BLaER1 (cell line): ENCODE data around the gene GPR32.
A peak's percentile ranks its signal among the peaks of the same experiment; 100 is the strongest.
"Not testable (repeated sequence)": the region's sequence is repeated elsewhere in the genome, so short reads cannot be mapped to it uniquely, and the experiment has no call there.

Experiments
- H3K27ac ChIP-seq: shearing (Covaris generic); formaldehyde crosslinking; 2 replicates; pipeline ENCODE4 v1.8.1; 2022
- H3K27me3 ChIP-seq: shearing (Covaris generic); formaldehyde crosslinking; 2 replicates; pipeline ENCODE4 v1.8.1; 2022
- H3K36me3 ChIP-seq: shearing (Covaris generic); formaldehyde crosslinking; 2 replicates; pipeline ENCODE4 v1.8.1; 2022
- H3K4me1 ChIP-seq: shearing (Covaris generic); formaldehyde crosslinking; 2 replicates; pipeline ENCODE4 v1.8.1; 2022
- H3K4me2 ChIP-seq: shearing (Covaris generic); formaldehyde crosslinking; 2 replicates; pipeline ENCODE4 v1.8.1; 2022
- H3K4me3 ChIP-seq: shearing (Covaris generic); formaldehyde crosslinking; 2 replicates; pipeline ENCODE4 v1.8.1; 2022
- H3K9ac ChIP-seq: shearing (Covaris generic); formaldehyde crosslinking; 2 replicates; pipeline ENCODE4 v1.8.1; 2022
- H3K9me3 ChIP-seq: shearing (Covaris generic); formaldehyde crosslinking; 2 replicates; pipeline ENCODE4 v1.8.1; 2022
- H4K20me1 ChIP-seq: shearing (Covaris generic); formaldehyde crosslinking; 2 replicates; pipeline ENCODE4 v1.8.1; 2022
- Cebpa-rat ChIP-seq: shearing (Covaris generic); IDR thresholded peaks from 2 replicates; pipeline ENCODE4 v1.8.1; 2022

The GPR32 gene

DNA sequence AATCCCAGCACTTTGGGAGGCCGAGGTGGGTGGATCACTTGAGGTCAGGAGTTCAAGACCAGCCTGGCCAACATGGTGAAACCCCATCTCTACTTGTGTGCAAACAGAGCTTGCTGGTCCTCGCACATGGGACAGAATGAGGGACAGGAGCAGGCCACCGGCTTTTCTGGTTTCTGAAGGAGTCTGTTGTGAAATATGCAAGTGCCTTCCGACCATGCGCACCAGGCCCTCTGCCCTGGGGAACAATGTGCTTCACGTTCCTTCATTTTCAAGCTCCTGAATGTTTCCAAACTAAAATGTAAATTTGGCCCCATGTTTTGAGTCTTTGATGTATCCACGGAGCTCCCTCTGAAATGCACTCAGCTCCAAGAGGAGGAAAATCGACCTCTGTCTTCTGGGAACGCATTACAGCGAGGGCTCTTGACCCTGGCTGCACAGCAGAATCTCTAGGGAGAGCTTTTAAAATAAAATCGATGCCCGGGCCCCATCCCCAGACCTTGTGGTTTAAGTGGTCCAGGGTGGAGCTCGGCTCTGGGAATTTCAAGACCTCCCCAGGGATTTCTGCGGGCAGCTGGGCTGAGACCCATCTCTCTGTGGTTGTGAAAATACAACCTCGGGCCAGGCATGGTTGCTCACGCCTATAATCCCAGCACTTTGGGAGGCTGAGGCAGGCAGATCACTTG lies 10.6 kb downstream of the GPR32 start:
- no peak overlapping the region for H3K27ac ChIP-seq
- H3K4me3 ChIP-seq = no peak overlapping the region
- H3K4me2 ChIP-seq = peak overlapping the region; percentile 48
- H3K4me1 ChIP-seq = peaks cover 55% of the 10 kb centered on the region
- peaks cover 72% of the 10 kb centered on the region for H3K27me3 ChIP-seq
- H4K20me1 ChIP-seq = peaks cover 66% of the 10 kb centered on the region
- TF ChIP-seq Cebpa-rat = no peak
- no peaks in the 10 kb centered on the region for H3K36me3 ChIP-seq
- no peak overlapping the region for H3K9ac ChIP-seq
- H3K9me3 ChIP-seq = 0 out of 2 replicates have a peak, but pooled peaks cover 6% of the 10 kb centered on the region

- not testable (repeated sequence) for H3K9ac ChIP-seq, H3K9me3 ChIP-seq, H3K27ac ChIP-seq, H3K4me3 ChIP-seq, H3K4me2 ChIP-seq, H3K36me3 ChIP-seq
- Histone ChIP-seq H3K27me3 (peaks cover 43% of the 10 kb centered on the region), H3K4me1 (peaks cover 37% of the 10 kb centered on the region), H4K20me1 (peaks cover 47% of the 10 kb centered on the region)
Measured at GRCh38 chr19:50783848-50784152, 13.5 kb downstream of the GPR32 start.

DNA sequence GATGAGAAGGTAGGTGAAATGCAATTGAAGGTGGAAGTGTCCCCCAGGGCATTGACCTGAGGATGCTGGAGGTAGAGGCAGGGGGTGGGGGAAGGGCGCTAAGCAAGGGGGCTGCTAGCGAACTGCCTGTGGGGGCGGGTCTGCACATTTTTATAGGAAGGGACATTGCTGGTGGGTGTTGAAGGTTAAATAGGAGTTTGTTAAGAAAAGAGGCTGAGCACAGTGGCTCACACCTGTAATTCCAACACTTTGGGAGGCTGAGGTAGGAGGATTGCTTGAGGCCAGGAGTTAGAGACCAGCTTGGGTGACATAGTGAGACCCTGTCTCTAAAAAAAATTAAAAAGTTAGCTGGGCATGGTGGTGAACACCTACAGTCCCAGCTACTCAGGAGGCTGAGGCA lies 14.4 kb downstream of the GPR32 start:
- Histone ChIP-seq H3K4me3 (no peak overlapping the region), H3K4me2 (no peak overlapping the region), H4K20me1 (peaks cover 38% of the 10 kb centered on the region), H3K36me3 (no peaks in the 10 kb centered on the region), H3K9ac (no peak overlapping the region), H3K27ac (no peak overlapping the region), H3K27me3 (peaks cover 34% of the 10 kb centered on the region), H3K9me3 (no peaks in the 10 kb centered on the region), H3K4me1 (peaks cover 37% of the 10 kb centered on the region)
- no peak for TF ChIP-seq Cebpa-rat

DNA sequence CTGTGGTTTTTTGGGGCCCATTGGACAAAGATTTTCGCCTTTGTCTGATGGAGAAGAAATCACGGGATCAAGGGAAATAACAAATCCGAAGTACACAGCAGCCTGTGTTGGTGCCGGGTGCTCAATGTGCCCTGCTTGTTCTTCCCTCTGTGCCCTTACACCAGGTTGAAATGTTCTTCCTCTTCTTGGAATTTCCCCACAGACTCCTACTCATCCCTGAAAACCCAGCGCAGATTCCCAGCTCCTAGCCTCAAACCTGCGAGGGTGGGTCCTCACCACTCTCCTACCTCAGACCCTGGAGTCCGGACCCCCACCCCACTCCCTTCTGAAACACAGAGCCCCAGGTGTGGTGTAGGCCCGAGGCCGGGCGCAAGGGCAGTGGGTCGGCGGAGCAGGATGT lies 15.1 kb downstream of the GPR32 start:
- H3K27ac ChIP-seq = no peak overlapping the region

GRCh38 chr19:50790396-50790795 lies 20.1 kb downstream of the GPR32 start, which contains the start of gene ACP4:
Gene ACP4, plus strand, starts transcription at chr19:50790415. Its CDS starts 0 bp downstream, at chr19:50790415.
- Histone ChIP-seq H3K4me1 (peaks cover 20% of the 10 kb centered on the region), H3K27me3 (no peaks in the 10 kb centered on the region), H3K9me3 (no peaks in the 10 kb centered on the region), H3K9ac (no peak within 1 kb of the TSS), H4K20me1 (peaks cover 20% of the 10 kb centered on the region), H3K36me3 (peaks cover 6% of the 10 kb centered on the region; the same call in 1 of the 2 replicates), H3K4me2 (no peak within 1 kb of the TSS), H3K4me3 (no peak within 1 kb of the TSS), H3K27ac (no peak within 1 kb of the TSS)
- TF ChIP-seq Cebpa-rat = no peak

More for the DNA sequence above, 15.1 kb downstream of the GPR32 start:
- Histone ChIP-seq H3K9me3 (no peaks in the 10 kb centered on the region), H3K4me1 (peaks cover 32% of the 10 kb centered on the region), H3K36me3 (no peaks in the 10 kb centered on the region), H3K9ac (no peak overlapping the region), H4K20me1 (peaks cover 31% of the 10 kb centered on the region), H3K27me3 (peaks cover 28% of the 10 kb centered on the region), H3K4me3 (no peak overlapping the region), H3K4me2 (no peak overlapping the region)
- no peak for TF ChIP-seq Cebpa-rat

GRCh38 chr19:50790922-50791467 lies 20.7 kb downstream of the GPR32 start:
- Histone ChIP-seq H3K4me3 (no peak overlapping the region), H3K9ac (no peak overlapping the region), H3K36me3 (peaks cover 12% of the 10 kb centered on the region), H3K9me3 (no peaks in the 10 kb centered on the region), H3K27ac (no peak overlapping the region), H4K20me1 (peaks cover 26% of the 10 kb centered on the region), H3K27me3 (no peaks in the 10 kb centered on the region), H3K4me2 (no peak overlapping the region), H3K4me1 (peaks cover 23% of the 10 kb centered on the region)
- no peak for TF ChIP-seq Cebpa-rat

GRCh38 chr19:50791594-50792271 lies 21.5 kb downstream of the GPR32 start:
- Histone ChIP-seq H3K4me3 (no peak overlapping the region), H3K27ac (no peak overlapping the region), H3K9me3 (no peaks in the 10 kb centered on the region), H3K27me3 (no peaks in the 10 kb centered on the region), H3K36me3 (peaks cover 20% of the 10 kb centered on the region), H3K9ac (no peak overlapping the region), H3K4me1 (peaks cover 30% of the 10 kb centered on the region), H3K4me2 (no peak overlapping the region), H4K20me1 (peaks cover 33% of the 10 kb centered on the region)
- no peak for TF ChIP-seq Cebpa-rat

DNA sequence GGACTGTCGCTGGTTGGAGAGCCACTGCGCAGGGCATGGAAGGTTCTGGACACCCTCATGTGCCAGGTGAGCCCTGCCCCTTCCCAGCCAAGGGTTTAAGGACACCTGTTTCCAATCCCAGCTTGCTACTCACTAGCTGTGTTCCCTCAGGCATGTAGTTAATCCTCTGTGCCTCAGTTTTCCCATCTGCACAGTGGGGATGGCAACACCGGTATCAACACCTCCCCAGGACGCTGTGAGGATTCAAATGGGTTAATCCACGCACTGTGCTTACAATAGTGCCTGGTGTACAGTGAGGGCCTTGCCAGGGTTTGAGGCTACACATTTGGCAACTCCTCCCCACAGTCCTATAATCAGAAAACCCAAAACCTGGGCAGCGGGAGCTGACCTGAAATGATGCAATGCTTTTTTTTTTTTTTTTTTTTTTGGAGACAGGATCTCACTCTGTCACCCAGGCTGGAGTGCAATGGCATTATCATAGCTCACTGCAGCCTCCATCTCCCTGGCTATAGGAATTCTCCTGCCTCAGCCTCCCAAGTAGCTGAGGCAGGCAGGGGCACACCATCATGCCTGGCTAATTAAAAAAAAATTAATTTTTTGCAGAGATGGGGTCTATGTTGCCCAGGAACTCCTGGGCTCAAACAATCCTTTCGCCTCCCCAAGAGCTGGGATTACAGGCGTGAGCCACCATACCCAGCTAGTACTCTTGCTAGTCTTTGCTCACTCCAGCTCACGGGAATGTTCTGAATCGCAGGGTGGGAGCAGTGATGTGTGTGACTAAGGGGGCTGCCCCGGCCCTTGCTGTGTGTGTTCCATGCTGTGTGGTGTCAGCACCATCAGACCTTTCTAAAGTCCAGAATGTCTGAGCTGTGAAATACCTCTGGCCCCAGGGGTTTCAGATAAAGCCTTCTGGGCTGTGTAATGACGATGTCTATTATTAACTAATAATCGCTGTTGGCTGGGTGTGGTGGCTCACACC lies 22.3 kb downstream of the GPR32 start:
- peaks cover 28% of the 10 kb centered on the region for H3K36me3 ChIP-seq
- H3K9ac ChIP-seq = no peak overlapping the region

GRCh38 chr19:50793558-50794065 lies 23.3 kb downstream of the GPR32 start:
- Histone ChIP-seq H3K27ac (peak overlapping the region; percentile 22; the same call in 1 of the 2 replicates), H3K9ac (no peak overlapping the region), H3K4me3 (no peak overlapping the region), H3K4me1 (peaks cover 48% of the 10 kb centered on the region), H4K20me1 (peaks cover 52% of the 10 kb centered on the region), H3K4me2 (peak overlapping the region; percentile 80), H3K36me3 (peaks cover 38% of the 10 kb centered on the region), H3K27me3 (no peaks in the 10 kb centered on the region), H3K9me3 (no peaks in the 10 kb centered on the region)
- TF ChIP-seq Cebpa-rat = no peak

More for the DNA sequence above, 22.3 kb downstream of the GPR32 start:
- no peak overlapping the region for H3K4me2 ChIP-seq
- no peak for TF ChIP-seq Cebpa-rat
- H4K20me1 ChIP-seq = peaks cover 42% of the 10 kb centered on the region
- no peaks in the 10 kb centered on the region for H3K27me3 ChIP-seq
- no peak overlapping the region for H3K4me3 ChIP-seq
- no peaks in the 10 kb centered on the region for H3K9me3 ChIP-seq
- no peak overlapping the region for H3K27ac ChIP-seq
- peaks cover 38% of the 10 kb centered on the region for H3K4me1 ChIP-seq
